Endodermal cell (in vitro differentiated cells): ENCODE measurements around the gene IL1RAPL2. TPM values are rescaled to one million over a fixed set of nuclear protein-coding genes. Genes with fewer than 3 reads are reported as not detected.

Experiments
- DNase-seq: peaks from one replicate; pipeline ENCODE4 v3.0.0-alpha.2; 2017
- H3K27ac ChIP-seq: 2 replicates; pipeline ENCODE4 v1.5.1; 2013; ENCODE audit warnings: mild to moderate bottlenecking, low read depth, low read length, moderate library complexity
- H3K27me3 ChIP-seq: 2 replicates; pipeline ENCODE4 v1.6.1; 2013; ENCODE audit warnings: mild to moderate bottlenecking, low read length, moderate library complexity; ENCODE audit not compliant: insufficient read depth, control insufficient read depth, poor library complexity, severe bottlenecking
- H3K36me3 ChIP-seq: 2 replicates; pipeline ENCODE4 v1.7.0; 2013; ENCODE audit warnings: mild to moderate bottlenecking, low read length, moderate library complexity; ENCODE audit not compliant: control insufficient read depth, insufficient read depth
- H3K4me1 ChIP-seq: one replicate; pipeline ENCODE4 v1.7.0; 2013; ENCODE audit warnings: low read length; ENCODE audit not compliant: control insufficient read depth, insufficient read depth
- H3K4me3 ChIP-seq: 2 replicates; pipeline ENCODE4 v1.5.1; 2013; ENCODE audit warnings: mild to moderate bottlenecking, low read length, moderate library complexity
- H3K9ac ChIP-seq: 2 replicates; pipeline ENCODE4 v1.6.1; 2013; ENCODE audit warnings: mild to moderate bottlenecking, low read length, moderate library complexity; ENCODE audit not compliant: poor library complexity, severe bottlenecking; ENCODE audit errors: extremely low read depth
- H3K9me3 ChIP-seq: 2 replicates; pipeline ENCODE4 v1.6.1; 2013; ENCODE audit warnings: mild to moderate bottlenecking, low read length, moderate library complexity; ENCODE audit not compliant: control insufficient read depth
- H3K27ac Mint-ChIP-seq: 2 replicates; pipeline ENCODE4 v1.8.0; 2020; ENCODE audit warnings: mixed read lengths
- H3K27me3 Mint-ChIP-seq: 2 replicates; pipeline ENCODE4 v1.8.0; 2021; ENCODE audit warnings: mild to moderate bottlenecking, mixed read lengths; ENCODE audit not compliant: insufficient read depth
- H3K36me3 Mint-ChIP-seq: 2 replicates; pipeline ENCODE4 v1.8.0; 2020; ENCODE audit warnings: low read depth, mixed read lengths
- H3K4me1 Mint-ChIP-seq: 2 replicates; pipeline ENCODE4 v1.8.0; 2020; ENCODE audit warnings: mixed read lengths
- H3K4me3 Mint-ChIP-seq: 2 replicates; pipeline ENCODE4 v1.8.0; 2020; ENCODE audit warnings: mild to moderate bottlenecking, moderate library complexity, mixed read lengths
- H3K9me3 Mint-ChIP-seq: 2 replicates; pipeline ENCODE4 v1.8.0; 2020; ENCODE audit warnings: mild to moderate bottlenecking, mixed read lengths
- CTCF ChIP-seq: fragments of 200-600 bp; sonication (generic); conservative IDR thresholded peaks from 2 replicates; pipeline ENCODE4 v1.5.0; 2021; ENCODE audit warnings: antibody characterized with exemption, mild to moderate bottlenecking
- WGBS, 2 experiments: methylation state at CpG; one replicate each; pipeline versions ENCODE4 v1.1.5 to v1.1.7; 2013; ENCODE audit warnings: missing lambda C conversion rate in 2 of 2, mixed read lengths in 1 of 2; ENCODE audit not compliant: insufficient coverage in 1 of 2, insufficient read length in 1 of 2; 5-methylcytosine and 5-hydroxymethylcytosine counted together
- total RNA-seq, 2 donors: library from RNA; stranded (reverse); fragmentation: NEBNext Ultra II Directional in 1 of 2; extraction: Animal tissue kit (Norgen Biotek cat#: 25700) in 1 of 2; gene quantifications; 2 replicates in 1 of 2; 3 replicates in 1 of 2; pipeline ENCODE4 v1.2.1, GENCODE V29; 2021

Gene IL1RAPL2
- total RNA-seq, 2 donors from 2014 or later = 0.13 TPM; not detected in 1

GRCh38 chrX:105701310-105702052 lies 1135.5 kb downstream of the IL1RAPL2 start:
- Histone ChIP-seq H3K9ac (no peak overlapping the region), H3K9me3 (no peaks in the 10 kb centered on the region), H3K36me3 (no peaks in the 10 kb centered on the region), H3K4me1 (no peaks in the 10 kb centered on the region), H3K27ac (no peak overlapping the region), H3K27me3 (no peaks in the 10 kb centered on the region), H3K4me3 (no peak overlapping the region)
- 79 to 100% methylated on average over 1 to 2 of the region's 3 CpGs for WGBS, 2 experiments
- no peak for DNase-seq
- Mint-ChIP-seq H3K36me3 (no peaks in the 10 kb centered on the region), H3K4me1 (peaks cover 14% of the 10 kb centered on the region), H3K27ac (no peak overlapping the region), H3K9me3 (peaks cover 26% of the 10 kb centered on the region), H3K27me3 (no peaks in the 10 kb centered on the region), H3K4me3 (no peak overlapping the region)
- TF ChIP-seq CTCF = peak; percentile 63

GRCh38 chrX:105703876-105704275 lies 1137.9 kb downstream of the IL1RAPL2 start:
- TF ChIP-seq CTCF = no peak
- 78% methylated on average over 1 of the region's 2 CpGs; no CpG with 5 or more reads in 1 of the 2 experiments for WGBS, 2 experiments
- DNase-seq = no peak
- peaks cover 14% of the 10 kb centered on the region for H3K4me1 Mint-ChIP-seq
- no peaks in the 10 kb centered on the region for H3K36me3 Mint-ChIP-seq
- H3K36me3 ChIP-seq = no peaks in the 10 kb centered on the region
- no peaks in the 10 kb centered on the region for H3K27me3 Mint-ChIP-seq
- H3K9me3 Mint-ChIP-seq = peaks cover 37% of the 10 kb centered on the region
- no peak overlapping the region for H3K27ac Mint-ChIP-seq
- H3K9ac ChIP-seq = no peak overlapping the region
- H3K27me3 ChIP-seq = no peaks in the 10 kb centered on the region
- H3K4me3 Mint-ChIP-seq = no peak overlapping the region
- H3K4me1 ChIP-seq = no peaks in the 10 kb centered on the region
- no peak overlapping the region for H3K27ac ChIP-seq
- no peak overlapping the region for H3K4me3 ChIP-seq
- no peaks in the 10 kb centered on the region for H3K9me3 ChIP-seq

GRCh38 chrX:105706041-105706440 lies 1140.0 kb downstream of the IL1RAPL2 start:
- H3K4me1 Mint-ChIP-seq = peaks cover 8% of the 10 kb centered on the region
- Histone ChIP-seq H3K27ac (no peak overlapping the region), H3K9ac (no peak overlapping the region), H3K4me3 (no peak overlapping the region), H3K36me3 (no peaks in the 10 kb centered on the region), H3K9me3 (no peaks in the 10 kb centered on the region), H3K27me3 (no peaks in the 10 kb centered on the region), H3K4me1 (no peaks in the 10 kb centered on the region)
- DNase-seq = no peak
- no peaks in the 10 kb centered on the region for H3K27me3 Mint-ChIP-seq
- H3K9me3 Mint-ChIP-seq = peaks cover 39% of the 10 kb centered on the region
- no CpG with 5 or more reads among the region's 1 CpG for WGBS, 2 experiments
- TF ChIP-seq CTCF = no peak
- no peaks in the 10 kb centered on the region for H3K36me3 Mint-ChIP-seq
- no peak overlapping the region for H3K27ac Mint-ChIP-seq
- H3K4me3 Mint-ChIP-seq = no peak overlapping the region
